GM21786 (cell line): Measurements from ENCODE around the gene TLK1.

Experiments
- ATAC-seq: cut with Tn5 transposase; IDR thresholded peaks from one replicate; pipeline ENCODE4 v1.9.1; 2021; ENCODE audit not compliant: unreplicated experiment

TLK1 gene

DNA sequence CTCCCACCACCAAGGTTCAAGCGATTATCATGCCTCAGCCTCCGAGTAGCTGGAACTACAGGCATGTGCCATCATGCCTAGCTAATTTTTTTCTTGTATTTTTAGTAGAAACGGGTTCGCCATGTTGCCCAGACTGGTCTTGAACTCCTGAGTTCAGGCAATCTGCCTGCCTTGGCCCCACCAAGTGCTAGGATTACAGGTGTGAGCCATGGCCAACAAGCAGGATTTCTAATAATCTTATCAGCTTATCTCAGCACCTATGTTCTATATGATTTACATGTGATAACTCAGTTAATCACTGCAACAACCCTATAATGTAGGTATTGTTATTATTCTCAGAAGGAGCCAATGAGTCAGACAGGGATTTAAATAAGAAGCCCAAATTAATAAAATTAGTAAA is 151.3 kb downstream of the TLK1 start:
- no peak for ATAC-seq

DNA sequence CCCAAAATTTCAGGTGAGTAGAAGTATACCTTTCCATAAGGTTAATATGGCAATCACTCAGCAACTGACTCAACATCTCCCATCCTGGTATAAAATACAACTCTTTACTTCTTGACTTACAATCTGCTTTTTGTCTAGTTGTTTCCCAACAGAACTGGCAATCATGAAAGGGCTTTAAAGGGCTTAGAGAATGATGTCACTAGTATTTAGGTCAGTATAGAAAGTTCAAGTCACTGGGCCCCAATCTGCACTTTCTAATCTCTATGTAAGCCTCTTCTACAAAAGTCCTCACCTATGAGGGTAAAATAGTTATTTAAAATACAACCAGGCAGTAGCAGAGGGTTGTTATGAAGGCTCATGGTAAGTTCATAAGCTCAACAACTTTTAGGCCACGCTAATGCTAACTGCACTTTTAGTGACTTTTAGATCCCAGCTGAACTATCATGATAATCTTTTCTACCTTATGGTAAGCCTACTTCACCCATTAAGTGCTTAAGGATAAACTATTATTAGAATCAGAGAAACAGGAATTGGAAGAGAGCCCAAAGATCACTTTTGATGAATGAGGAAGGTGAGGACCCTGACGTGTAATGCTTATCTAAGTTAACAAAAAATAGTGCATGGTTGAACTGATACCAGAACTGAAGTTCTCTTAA is 152.0 kb downstream of the TLK1 start:
- ATAC-seq = no peak

DNA sequence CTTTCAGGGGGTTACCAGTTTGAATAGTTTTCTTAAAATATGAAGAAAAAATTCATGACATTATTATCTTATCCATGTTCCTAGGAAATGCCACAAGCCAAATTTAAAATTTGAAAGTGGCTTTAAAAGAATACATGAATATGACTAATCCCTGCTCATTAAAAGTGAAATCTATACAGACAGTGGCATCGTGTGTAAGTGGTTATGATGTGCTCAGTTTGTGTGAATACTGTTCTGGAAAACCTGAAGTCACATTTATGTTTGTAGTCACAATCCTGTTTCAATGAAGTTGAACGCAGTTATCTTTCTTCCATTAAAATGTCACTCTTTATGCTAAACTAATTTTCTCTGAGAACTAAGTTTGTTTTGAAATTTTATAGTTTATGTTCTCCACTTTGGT is 155.9 kb downstream of the TLK1 start:
- ATAC-seq = no peak

DNA sequence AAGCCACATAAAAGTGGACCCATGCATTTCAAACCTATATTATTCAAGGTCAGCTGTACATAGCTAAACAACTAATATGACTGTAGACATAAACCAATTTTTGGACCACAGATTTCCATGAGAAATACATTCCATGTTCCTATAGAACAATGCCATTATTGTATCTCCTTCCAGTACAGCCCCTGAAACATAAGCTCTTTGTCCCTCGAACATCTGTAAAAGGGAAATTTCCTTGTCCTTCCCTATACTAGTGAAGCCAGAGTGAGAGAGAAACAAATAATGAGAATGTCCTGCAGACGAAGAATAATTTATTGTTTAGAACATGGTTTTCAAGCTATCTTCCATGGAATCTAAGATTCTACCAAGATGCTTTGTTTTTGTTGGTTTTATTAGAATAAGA is 156.3 kb downstream of the TLK1 start:
- no peak for ATAC-seq

DNA sequence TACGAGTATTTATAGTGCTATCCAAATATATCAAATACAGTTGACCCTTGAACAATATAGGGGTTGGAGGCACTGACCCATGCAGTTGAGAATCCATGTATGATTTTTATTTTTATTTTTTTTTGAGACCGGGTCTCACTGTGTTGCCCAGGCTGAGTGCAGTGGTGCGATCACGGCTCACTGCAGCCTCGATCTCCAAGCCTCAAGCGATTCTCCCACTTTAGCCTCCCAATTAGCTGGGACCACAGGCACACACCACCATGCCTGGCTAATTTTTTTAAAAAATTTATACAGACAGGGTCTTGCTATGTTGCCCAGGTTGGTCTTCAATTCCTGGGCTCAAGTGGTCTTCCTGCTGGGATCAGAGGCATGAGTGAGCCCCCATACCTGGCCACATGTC is 161.0 kb downstream of the TLK1 start:
- no peak for ATAC-seq

DNA sequence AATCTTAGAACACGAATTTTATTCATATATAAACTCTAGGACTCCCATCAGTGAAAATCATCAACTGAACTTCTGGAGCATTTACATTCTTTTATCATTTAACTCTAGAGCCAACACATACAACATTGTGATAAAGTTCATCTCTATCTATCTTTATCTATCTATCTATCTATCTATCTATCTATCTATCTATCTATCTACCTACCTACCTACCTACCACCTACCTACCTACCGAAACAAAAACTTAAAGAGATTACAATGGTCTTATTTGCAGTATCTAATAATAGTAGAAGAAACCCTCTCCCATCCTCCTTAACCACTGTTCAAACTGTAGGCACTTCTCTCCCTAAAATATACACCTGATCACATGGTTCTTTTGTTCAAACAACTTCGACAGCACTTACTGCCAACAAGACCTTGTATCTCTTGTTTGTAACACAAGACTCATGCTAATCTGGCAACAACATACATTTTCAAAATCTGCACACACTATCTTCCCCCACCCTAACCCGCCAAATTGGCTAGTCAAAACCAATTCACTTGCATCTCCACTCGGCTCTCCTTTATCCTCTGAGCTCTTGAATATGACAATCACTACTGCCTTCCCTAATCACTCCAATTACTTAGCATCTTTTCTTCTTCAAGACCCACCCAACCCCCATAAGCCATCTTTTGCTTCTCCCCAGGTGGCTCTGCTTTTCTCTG is 162.6 kb downstream of the TLK1 start:
- ATAC-seq = no peak

DNA sequence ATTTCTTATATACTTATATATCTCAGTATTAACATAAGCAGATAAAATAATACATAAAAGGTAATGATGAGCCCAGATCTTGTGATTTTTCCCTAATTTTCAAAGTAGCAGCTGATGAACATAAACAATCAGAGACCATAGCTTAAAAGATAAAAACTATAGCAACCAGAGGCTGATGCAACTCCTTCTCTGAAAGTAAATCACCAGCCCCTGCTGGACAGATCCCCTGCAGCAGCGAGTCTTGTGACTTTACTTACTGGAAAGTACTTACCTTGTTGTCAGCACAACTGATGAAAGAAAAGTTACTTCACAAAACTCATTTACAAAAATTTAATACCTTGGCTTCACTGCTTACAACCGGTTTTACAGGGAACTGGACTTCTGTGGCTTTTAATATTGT is 164.4 kb downstream of the TLK1 start:
- no peak for ATAC-seq

DNA sequence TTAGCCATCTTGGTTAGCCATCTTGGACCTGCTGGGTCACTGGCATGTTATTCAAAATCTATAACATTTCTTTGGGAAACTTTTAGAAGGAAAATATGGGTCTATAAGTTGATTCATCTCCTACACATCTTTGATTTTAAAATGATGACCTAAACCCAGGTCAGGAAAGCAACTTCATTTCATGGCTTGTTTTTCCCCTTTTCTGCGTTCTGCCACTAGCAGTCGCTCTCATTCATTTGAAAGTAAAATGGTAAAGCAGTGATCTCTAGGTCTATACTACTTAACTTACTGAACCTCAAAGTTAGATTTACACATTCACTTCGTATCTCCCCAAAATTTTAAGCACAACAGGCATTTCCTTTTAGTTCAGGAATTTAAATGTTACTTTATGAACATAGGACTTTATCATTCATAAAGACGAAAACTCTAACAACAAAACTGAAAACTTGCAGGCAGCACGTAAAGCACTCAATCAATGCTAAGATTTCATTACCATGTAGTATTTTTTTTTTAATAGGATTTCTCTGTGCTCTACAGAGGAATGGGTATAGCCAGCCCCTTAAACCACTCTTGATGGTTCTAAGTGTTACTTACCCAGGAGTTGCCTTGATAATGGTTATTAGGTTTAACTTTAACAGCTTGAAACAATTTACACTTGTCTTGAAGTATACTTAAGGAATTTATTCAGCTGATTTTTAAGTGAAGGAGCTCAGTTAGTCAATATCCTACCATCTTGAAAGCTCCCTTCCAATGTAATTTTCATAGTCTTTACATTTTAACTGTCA is 169.1 kb downstream of the TLK1 start:
- no peak for ATAC-seq

DNA sequence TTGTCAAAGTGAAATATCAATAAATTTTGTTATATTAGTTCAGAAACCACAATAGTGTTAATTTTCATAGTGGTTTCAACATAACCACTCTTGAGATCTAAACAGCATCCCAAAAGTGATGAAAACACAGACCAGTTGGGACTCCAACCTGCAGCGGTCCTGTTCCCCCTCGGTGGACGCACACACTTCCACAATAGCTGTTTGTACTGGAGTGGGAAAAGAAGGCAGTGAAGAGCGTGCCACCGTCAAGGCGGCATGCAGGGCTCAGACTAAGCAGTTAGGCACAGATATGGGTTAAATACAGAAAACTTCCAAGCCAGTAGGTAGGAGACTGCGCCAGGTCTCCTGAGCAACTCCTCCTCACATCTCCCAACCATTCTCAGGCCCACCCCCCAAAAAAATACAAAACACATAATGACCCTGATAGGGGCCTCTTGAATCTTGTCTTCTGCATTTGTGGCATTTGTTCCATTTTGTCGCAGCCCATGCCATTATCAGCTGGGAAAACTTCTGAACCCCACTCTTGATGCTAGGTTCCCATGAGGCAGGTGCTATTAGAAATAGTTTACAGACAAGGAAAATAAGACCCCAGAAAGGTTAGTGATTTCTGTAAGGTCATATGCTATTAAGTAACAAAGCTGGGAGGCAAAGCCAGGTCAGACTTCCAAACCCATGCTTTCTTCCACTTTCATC is 174.0 kb downstream of the TLK1 start:
- no peak for ATAC-seq

DNA sequence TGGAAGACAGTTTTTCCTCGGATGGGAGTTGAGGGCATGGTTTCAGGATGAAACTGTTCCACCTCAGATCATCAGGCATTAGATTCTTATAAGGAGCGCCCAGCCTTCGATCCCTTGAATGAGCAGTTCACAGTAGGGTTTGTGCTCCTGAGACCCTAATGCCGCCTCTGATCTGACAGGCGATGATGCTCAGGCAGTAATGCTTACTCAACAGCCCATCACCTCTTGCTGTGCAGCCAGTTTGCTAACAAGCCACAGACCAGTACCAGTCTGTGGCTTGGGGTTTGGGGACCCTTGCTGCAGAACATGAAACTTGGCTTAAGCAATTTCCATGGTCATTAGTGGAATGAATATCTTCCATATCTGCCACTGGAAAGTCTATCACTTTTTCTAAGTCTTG is 175.3 kb downstream of the TLK1 start:
- ATAC-seq = no peak

DNA sequence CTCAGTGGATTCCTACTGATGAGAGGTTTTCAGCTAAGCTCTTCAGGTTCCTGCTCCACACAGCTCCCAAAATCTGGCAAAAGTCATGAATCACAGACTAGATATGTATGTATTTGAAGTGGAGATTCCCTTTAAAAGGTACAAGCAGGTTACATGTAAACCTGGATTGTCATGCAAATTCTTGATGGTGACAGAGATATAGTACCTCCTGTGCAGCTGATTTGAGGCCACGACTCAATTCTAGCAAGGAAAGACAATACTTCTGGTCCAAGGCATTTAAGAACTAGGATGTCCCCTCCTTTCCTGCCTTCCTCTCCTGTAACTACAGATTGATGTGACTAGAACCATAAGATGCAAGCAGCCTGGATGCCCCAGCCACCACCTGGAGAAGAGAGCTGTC is 176.6 kb downstream of the TLK1 start:
- ATAC-seq = no peak

DNA sequence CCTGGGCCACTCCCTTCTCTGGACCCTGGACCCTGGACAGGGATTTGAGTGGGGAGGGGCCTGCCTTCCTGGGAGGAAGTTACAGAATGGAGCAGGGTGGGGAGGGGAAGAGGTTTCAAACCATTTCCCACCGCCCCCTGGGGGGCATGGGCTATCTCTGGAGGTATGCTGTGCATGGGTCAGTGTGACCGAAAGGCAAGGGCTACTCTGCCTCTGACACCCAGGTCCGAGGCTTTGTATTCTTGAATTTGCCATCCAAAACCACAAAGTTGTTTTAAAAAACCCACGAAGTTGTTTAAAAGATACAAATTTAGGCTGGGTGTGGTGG is 184.8 kb downstream of the TLK1 start:
- ATAC-seq = no peak

DNA sequence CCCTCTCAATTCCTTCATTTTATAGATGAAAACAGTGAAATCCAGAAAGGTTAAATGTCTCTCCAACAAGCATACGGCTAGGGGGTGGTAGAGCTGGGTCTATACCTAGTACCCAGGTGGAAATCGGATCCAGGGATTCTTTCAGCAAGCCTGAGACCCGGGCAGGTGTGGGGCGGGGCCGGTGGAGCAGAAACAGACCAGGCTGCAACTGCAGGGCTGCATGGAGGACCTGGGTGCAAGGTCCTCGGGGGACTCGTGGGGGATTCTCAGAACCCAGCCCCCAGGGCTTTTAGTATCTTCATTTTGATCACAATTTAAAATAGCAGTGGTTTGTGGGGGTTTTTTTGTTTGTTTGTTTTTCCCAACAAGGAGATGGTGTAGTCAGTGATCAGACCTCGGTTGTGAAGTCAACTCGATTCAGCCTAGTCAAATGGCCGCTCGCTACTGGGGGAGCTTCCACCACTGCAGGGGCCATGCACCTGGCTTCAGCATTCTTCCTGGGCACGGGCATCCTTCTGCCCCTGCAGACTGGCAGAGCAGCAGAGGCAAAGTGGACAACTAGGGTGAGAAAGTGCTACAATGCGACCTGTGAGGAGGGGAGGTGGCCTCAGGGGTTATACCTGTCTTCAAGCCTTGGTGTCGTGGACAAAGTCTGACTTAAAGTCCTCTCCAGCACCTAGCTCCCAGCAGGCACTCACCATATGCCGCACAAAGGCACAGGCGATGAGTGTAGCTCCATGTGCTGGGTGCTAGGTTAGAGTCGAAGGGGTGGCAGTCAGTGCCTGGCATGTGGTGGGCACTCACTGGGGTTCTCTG is 185.4 kb downstream of the TLK1 start:
- ATAC-seq = no peak

DNA sequence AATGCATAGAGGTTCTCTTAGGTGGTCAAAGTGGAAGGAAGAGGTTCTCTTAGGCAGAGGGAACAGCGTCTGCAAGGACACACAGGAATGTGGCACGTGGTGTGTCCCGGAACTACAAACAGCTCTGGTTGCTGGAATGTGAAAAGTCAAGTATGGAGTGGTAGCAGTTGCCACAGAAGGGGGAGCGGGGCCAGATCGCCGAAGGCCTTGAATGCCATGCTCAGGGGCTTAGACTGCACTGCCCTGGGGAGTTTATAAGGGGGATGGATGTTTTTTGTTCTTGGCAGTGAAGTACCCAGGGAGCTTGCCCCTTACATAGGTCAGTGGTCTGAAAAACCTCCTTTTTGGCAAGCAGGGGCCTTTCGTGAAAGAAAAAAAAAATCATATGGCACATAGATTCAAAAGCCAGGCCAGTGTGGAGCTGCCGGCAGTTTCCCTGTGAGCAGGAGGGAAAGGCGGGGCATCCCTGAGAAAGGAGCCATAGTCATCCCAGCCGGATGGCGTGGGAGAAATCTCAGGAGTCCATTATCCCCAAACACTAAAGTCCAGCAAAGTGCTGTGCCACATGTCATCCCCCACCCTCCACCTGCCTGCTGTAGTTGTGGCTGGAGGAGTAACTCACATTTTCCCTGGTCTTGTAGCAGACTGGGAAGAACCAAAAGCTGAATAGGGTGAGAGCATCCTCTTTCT is 186.2 kb downstream of the TLK1 start:
- ATAC-seq = no peak

DNA sequence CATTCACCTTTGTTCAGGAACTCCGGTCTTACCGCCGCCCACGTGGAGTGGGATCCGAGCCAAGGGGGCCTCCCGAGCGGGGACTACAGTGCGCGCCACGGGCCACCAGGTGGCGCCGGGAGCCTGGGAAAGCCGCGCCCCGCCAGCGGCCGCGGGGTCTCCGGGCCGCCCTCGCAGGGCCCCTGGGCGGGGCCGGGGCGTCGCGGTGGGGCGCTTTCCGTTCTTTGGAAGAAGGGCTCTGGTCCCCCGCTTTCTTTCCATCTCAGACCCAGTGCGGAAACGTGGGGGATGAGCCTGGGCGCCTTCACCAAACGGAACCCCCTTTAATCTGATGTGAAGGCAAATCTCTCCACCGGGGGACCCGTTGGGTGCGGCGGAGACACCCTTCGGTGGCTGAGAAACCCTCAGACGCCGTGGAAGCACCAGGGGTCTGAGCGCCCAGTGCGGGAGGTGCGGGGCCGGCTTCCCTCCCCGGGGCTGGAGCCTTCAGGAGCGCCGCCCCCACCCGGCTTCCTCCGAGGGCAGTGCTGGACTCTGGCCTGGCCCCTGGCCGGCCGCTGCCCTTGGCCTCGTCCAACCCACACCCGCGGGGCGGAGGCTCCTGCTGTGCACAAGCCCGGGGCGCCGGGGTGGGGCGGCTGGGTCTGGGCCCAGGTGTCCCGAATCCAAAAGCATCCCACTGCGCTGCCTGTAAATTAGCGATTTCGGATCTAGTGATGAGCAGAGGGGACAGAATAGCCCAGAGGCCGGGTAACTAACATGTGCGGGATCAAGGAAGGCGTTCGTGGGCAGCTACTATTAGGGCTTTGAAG is 187.0 kb downstream of the TLK1 start:
- ATAC-seq = peak; percentile 91

DNA sequence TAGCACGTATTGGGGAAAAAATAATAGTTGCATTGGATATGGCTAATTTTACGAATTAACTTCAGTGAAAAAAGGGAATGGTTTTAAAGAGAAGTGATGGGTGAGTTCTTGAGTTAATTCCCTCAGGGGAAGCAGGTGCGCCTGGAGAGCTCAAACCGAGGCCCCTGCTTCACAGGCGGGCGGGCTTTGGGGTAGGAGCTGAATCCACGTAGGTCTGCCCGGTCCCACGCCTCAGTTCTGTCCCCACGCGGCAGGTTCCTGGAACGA is 187.5 kb downstream of the TLK1 start:
- ATAC-seq = no peak

DNA sequence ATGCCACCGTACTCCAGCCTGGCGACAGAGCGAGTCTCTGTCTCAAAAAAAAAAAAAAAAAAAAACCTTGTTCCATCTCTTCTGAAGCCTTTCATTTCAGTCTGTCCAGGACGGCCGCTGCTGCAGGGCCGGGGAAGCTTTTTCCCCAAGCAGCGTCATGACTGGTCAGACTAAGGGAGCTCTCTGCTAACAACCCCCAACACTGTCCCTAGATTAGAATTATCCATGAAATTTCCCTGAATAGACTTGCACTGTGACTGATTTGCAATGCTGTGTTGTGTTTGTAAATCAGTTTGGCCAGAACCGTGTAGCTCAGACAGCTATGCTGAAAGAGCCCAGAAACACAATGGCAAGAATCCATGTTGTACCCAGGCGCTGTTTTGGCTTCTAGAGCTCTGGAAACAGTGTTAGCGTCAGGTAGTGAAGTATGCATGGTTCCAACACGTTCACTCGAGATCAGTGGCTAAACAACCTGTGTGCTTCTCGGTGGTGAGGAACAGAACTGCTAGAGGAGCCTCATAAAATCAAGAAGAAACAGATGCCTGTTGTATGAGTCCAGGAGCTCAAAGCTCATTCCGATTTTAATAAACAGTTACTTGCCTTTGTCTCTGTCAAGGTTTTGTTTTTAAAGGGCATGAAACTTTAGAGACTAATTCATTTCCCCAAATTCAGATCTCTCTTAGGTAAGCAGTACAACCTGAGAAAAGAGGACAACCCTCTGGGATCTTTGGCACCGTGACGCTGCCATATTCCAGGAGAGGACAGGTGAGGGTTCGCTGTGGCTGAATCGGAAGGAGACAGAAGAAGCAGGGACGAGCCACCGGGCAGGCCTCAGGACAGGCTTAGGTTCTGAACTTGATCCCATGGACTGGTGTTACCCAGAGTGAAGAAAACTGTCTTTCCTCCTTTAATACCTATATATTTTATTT is 188.1 kb downstream of the TLK1 start:
- no peak for ATAC-seq

DNA sequence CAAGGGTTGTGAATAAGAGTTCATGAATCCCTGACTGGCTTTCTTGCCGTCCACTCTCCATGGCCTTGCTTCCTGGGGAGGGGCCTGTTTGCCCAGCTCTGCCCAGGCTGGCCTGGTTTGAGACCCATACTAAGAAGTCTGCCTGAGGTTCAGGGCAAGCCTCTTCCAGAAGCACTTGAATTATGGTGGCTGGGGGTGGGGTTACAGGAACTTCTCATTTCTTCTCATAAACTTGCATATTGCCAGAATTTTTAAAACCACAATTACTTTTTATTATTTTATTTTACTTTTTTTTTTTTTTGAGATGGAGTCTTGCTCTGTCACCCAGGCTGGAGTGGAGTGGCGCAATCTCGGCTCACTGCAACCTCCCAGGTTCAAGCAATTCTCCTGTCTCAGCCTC is 189.6 kb downstream of the TLK1 start:
- ATAC-seq = no peak
